GM12878 (cell line): ENCODE results near the gene SLC39A5. TPM values are rescaled to one million over a fixed set of nuclear protein-coding genes. Genes with fewer than 3 reads are reported as not detected.

Experiments
- ATAC-seq: fragments of 200-7000 bp; cut with Tn5 transposase; 3 replicates; pipeline ENCODE4 v1.9.1; 2020; ENCODE audit warnings: mild to moderate bottlenecking, moderate library complexity
- BruUV-seq: library from RNA; stranded (reverse); fragments of 400-500 nt; replicated peaks from 2 replicates; lab custom pipeline; 2021; lab: Mats Ljungman, UMichigan
- CTCF ChIA-PET: fragments of 300-600 bp; sonication (Branson Sonifier 250); formaldehyde crosslinking; extraction: SDS; loops from one replicate; lab custom pipeline; 2021; ENCODE audit warnings: inconsistent platforms; lab: Yijun Ruan, JAX
- POLR2A ChIA-PET: fragments of 350-600 bp; formaldehyde crosslinking; extraction: SDS; loops from one replicate; lab custom pipeline; 2021; ENCODE audit warnings: inconsistent platforms; lab: Charles Lee
- RAD21 ChIA-PET: fragments of 300-600 bp; sonication (Branson Sonifier 250); formaldehyde crosslinking; loops from one replicate; lab custom pipeline; 2023; ENCODE audit warnings: antibody characterized with exemption; ENCODE audit not compliant: unreplicated experiment; lab: Charles Lee
- SMC1A ChIA-PET: fragments of 300-600 bp; sonication (Branson Sonifier 250); formaldehyde crosslinking; loops from one replicate; lab custom pipeline; 2023; ENCODE audit not compliant: unreplicated experiment, uncharacterized antibody; lab: Charles Lee
- DNase-seq: peaks from one replicate; pipeline ENCODE4 v3.0.0-alpha.2; 2011; ENCODE audit warnings: low read depth, low spot score
- FAIRE-seq: peaks from 3 replicates; lab custom pipeline; 2011; peaks lifted over from hg19 to GRCh38; lab: Jason Lieb, UNC
- H2AFZ ChIP-seq: 2 replicates; pipeline ENCODE4 v1.6.0; 2011; ENCODE audit warnings: low read depth, low read length, control low read depth; ENCODE audit not compliant: control insufficient read depth
- H3K27ac ChIP-seq: 2 replicates; pipeline ENCODE4 v1.5.1; 2011; ENCODE audit warnings: control low read depth; ENCODE audit not compliant: control insufficient read depth, insufficient read depth
- H3K27me3 ChIP-seq, 2 experiments: replicated peaks in 1 of 2; 2 replicates each; pipeline versions ENCODE4 v1.6.0 to v1.6.1; 2011; ENCODE audit warnings: low read length in 1 of 2; ENCODE audit not compliant: control insufficient read depth in 2 of 2, insufficient read depth in 2 of 2
- H3K36me3 ChIP-seq, 2 experiments: 2 replicates each; pipeline ENCODE4 v1.5.1; 2011; ENCODE audit warnings: low read length in 1 of 2; ENCODE audit not compliant: control insufficient read depth in 2 of 2, insufficient read depth in 2 of 2
- H3K4me1 ChIP-seq: 2 replicates; pipeline ENCODE4 v1.6.1; 2011; ENCODE audit warnings: mild to moderate bottlenecking, low read length, moderate library complexity, mixed read lengths; ENCODE audit not compliant: control insufficient read depth, insufficient read depth
- H3K4me2 ChIP-seq: 2 replicates; pipeline ENCODE4 v1.6.0; 2011; ENCODE audit warnings: control low read depth; ENCODE audit not compliant: control insufficient read depth, insufficient read depth
- H3K4me3 ChIP-seq: fragments of 200-600 bp; sonication (generic); 2 replicates; pipeline ENCODE4 v1.5.1; 2016
- H3K79me2 ChIP-seq: 2 replicates; pipeline ENCODE4 v1.6.0; 2011; ENCODE audit warnings: low read length; ENCODE audit not compliant: control insufficient read depth, insufficient read depth
- H3K9ac ChIP-seq: 2 replicates; pipeline ENCODE4 v1.8.0; 2011; ENCODE audit warnings: low read length, control low read depth, mixed read lengths; ENCODE audit not compliant: control insufficient read depth, insufficient read depth
- H3K9me3 ChIP-seq: replicated peaks from 3 replicates; pipeline ENCODE4 v1.5.1; 2011; ENCODE audit warnings: mild to moderate bottlenecking, low read length; ENCODE audit not compliant: control insufficient read depth, insufficient read depth
- H4K20me1 ChIP-seq: 2 replicates; pipeline ENCODE4 v1.6.0; 2011; ENCODE audit not compliant: control insufficient read depth, insufficient read depth
- JUNB ChIP-seq: IDR thresholded peaks from 2 replicates; pipeline ENCODE4 v1.6.1; 2016; ENCODE audit warnings: antibody characterized with exemption, mild to moderate bottlenecking
- PKNOX1 ChIP-seq: fragments of 450-650 bp; IDR thresholded peaks from 2 replicates; pipeline ENCODE4 v1.6.1; 2016; ENCODE audit warnings: mild to moderate bottlenecking
- WGBS: methylation state at CpG from one replicate; pipeline ENCODE4 v1.1.6; 2016; ENCODE audit warnings: low lambda C conversion rate; ENCODE audit not compliant: insufficient replicate concordance, insufficient coverage; ENCODE audit errors: missing lambda C conversion rate; 5-methylcytosine and 5-hydroxymethylcytosine counted together
- in situ Hi-C: fragments of 300-500 bp; cut with MboI; formaldehyde crosslinking; loops from 9 replicates; pipeline ENCODE4 v1.14.3; 2018; ENCODE audit warnings: mixed read lengths
- intact Hi-C: fragments of 100-400 bp; cut with micrococcal nuclease; formaldehyde crosslinking; loops from one replicate; pipeline ENCODE4 v1.14.2; 2022; ENCODE audit not compliant: unreplicated experiment
- polyA plus RNA-seq, 11 experiments: library from polyadenylated mRNA; depleted of rRNA in 4 of 11; unstranded in 6 of 11; stranded (reverse) in 5 of 11; fragments of >200 nt; fragmentation: Nextera tagmentation in 4 of 11; fragmentation: Illumina TruSeq in 1 of 11; extraction: Ambion mirVana in 4 of 11; extraction: Trizol in 1 of 11; gene quantifications; 1 replicate in 1 of 11; 2 replicates in 10 of 11; pipeline versions ENCODE4 v1.2.1 to v1.2.3, GENCODE V29; 2011 to 2016; ENCODE audit warnings: inconsistent platforms in 2 of 11, missing spikeins in 2 of 11, low read depth in 1 of 11
- total RNA-seq, 4 experiments: library from RNA; depleted of rRNA in 3 of 4; stranded (reverse); fragments of >200 nt in 3 of 4; fragmentation: Illumina TruSeq in 1 of 4; extraction: Trizol in 1 of 4; gene quantifications; 2 replicates each; pipeline versions ENCODE4 v1.2.1 to v1.2.3, GENCODE V29; 2013 to 2021
- TF ChIP-seq, protein P1 (sequence below): fragments of 450-650 bp; IDR thresholded peaks from 2 replicates; pipeline ENCODE4 v1.6.1; 2018; ENCODE audit warnings: mild to moderate bottlenecking, low read depth, moderate library complexity; ENCODE audit not compliant: partially characterized antibody

Gene SLC39A5
- total and polyA plus RNA-seq, 10 of the 15 experiments (the other 5 are each of a cell fraction or from before 2014, with no cell fraction given), result 0.15 to 0.56 (median 0.15) TPM; not detected in 7

GRCh38 chr12:56274299-56274698 lies 44.4 kb downstream of the SLC39A5 start:
- Histone ChIP-seq H3K27me3 (no peaks in the 10 kb centered on the region), H3K4me3 (no peak overlapping the region), H2AFZ (no peak overlapping the region), H3K4me1 (no peaks in the 10 kb centered on the region), H3K36me3 (peaks cover 15 to 18% of the 10 kb centered on the region in 2 experiments), H3K27ac (no peak overlapping the region), H4K20me1 (no peaks in the 10 kb centered on the region), H3K9ac (no peak overlapping the region), H3K9me3 (no peaks in the 10 kb centered on the region), H3K4me2 (no peak overlapping the region), H3K79me2 (no peaks in the 10 kb centered on the region)
- RAD21 ChIA-PET, result no interaction called here
- POLR2A ChIA-PET, result no interaction called here
- in situ Hi-C loops, result no loop called here
- no TSS peak for BruUV-seq
- 100% methylated on average over 2 of the region's 2 CpGs for WGBS
- intact Hi-C loops, result no loop called here
- TF ChIP-seq, protein P1, sequence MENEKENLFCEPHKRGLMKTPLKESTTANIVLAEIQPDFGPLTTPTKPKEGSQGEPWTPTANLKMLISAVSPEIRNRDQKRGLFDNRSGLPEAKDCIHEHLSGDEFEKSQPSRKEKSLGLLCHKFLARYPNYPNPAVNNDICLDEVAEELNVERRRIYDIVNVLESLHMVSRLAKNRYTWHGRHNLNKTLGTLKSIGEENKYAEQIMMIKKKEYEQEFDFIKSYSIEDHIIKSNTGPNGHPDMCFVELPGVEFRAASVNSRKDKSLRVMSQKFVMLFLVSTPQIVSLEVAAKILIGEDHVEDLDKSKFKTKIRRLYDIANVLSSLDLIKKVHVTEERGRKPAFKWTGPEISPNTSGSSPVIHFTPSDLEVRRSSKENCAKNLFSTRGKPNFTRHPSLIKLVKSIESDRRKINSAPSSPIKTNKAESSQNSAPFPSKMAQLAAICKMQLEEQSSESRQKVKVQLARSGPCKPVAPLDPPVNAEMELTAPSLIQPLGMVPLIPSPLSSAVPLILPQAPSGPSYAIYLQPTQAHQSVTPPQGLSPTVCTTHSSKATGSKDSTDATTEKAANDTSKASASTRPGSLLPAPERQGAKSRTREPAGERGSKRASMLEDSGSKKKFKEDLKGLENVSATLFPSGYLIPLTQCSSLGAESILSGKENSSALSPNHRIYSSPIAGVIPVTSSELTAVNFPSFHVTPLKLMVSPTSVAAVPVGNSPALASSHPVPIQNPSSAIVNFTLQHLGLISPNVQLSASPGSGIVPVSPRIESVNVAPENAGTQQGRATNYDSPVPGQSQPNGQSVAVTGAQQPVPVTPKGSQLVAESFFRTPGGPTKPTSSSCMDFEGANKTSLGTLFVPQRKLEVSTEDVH, result no peak
- TF ChIP-seq JUNB, result no peak
- TF ChIP-seq PKNOX1, result no peak
- no peak for ATAC-seq
- FAIRE-seq, result no peak
- CTCF ChIA-PET, result interaction anchor here (0.6 kb wide), 1 partner anchor 185 kb away, joined by 3 read pairs; no protein-coding TSS in a partner anchor
- no peak for DNase-seq
- SMC1A ChIA-PET, result no interaction called here
